Pancreas (tissue), 10 donors: Measurements from ENCODE around the gene KRT13. TPM values are rescaled to one million over a fixed set of nuclear protein-coding genes. Genes with fewer than 3 reads are reported as not detected.

Experiments
- ATAC-seq, 4 donors: fragments of 200-7000 bp; cut with Tn5 transposase; one replicate each; pipeline versions ENCODE4 v1.8.0 to v1.9.1; 2020; ENCODE audit warnings: mild to moderate bottlenecking in 4 of 4, moderate library complexity in 4 of 4
- DNase-seq, 6 donors: peaks; one replicate each; pipeline ENCODE4 v3.0.0-alpha.2; 2020
- FAIRE-seq: peaks from 2 replicates; lab custom pipeline; 2012; peaks lifted over from hg19 to GRCh38; lab: Jason Lieb, UNC
- H3K27ac ChIP-seq, 4 donors: fragments of 200-600 bp; sonication (generic); 1 replicate in 3 of 4; 2 replicates in 1 of 4; pipeline versions ENCODE4 v1.5.0 to v1.8.0; 2020
- H3K27me3 ChIP-seq, 4 donors: fragments of 200-600 bp; one replicate each; pipeline ENCODE4 v1.8.0; 2021
- H3K36me3 ChIP-seq, 3 donors: fragments of 200-600 bp; sonication (generic) in 1 of 3; one replicate each; pipeline versions ENCODE4 v1.5.0 to v1.8.0; 2020 to 2021
- H3K4me1 ChIP-seq, 3 donors: fragments of 200-600 bp; one replicate each; pipeline ENCODE4 v1.8.0; 2021
- H3K4me3 ChIP-seq, 4 donors: fragments of 200-600 bp; sonication (generic) in 2 of 4; one replicate each; pipeline versions ENCODE4 v1.5.0 to v1.8.0; 2020 to 2021
- H3K9me3 ChIP-seq, 4 donors: fragments of 200-600 bp; one replicate each; pipeline ENCODE4 v1.8.0; 2021
- WGBS, 2 donors: extraction: QIAGEN DNeasy Blood & Tissue Kit; methylation state at CpG; one replicate each; pipeline ENCODE4 v1.1.7; 2013; 5-methylcytosine and 5-hydroxymethylcytosine counted together
- intact Hi-C, 3 donors: fragments of 100-400 bp; cut with DNase I; formaldehyde crosslinking; loops; one replicate each; pipeline versions ENCODE4 v1.11.1 to v1.14.2; 2022
- polyA plus RNA-seq, 2 donors: library from polyadenylated mRNA; stranded (reverse); fragments of 200-250 nt; gene quantifications; one replicate each; pipeline ENCODE4 v1.2.3, GENCODE V29; 2013
- total RNA-seq, 6 donors: library from RNA; stranded (reverse); fragmentation: NEBNext Ultra II Directional in 4 of 6; extraction: Animal tissue kit (Norgen Biotek cat#: 25700) in 4 of 6; gene quantifications; one replicate each; pipeline versions ENCODE4 v1.2.1 to v1.2.4, GENCODE V29; 2021 to 2023
- TF ChIP-seq, protein P1 (sequence below), 4 donors: fragments of 200-600 bp; sonication (generic) in 3 of 4; IDR thresholded peaks; one replicate each; pipeline versions ENCODE4 v1.5.0 to v1.8.0; 2021; ENCODE audit warnings: antibody characterized with exemption in 4 of 4
- donor health status: healthy with polysubstance abuse.
- donor health status: DM: no; HTN: no; CAD: no; lungs with moderate emphysema.
- donor health status: DM: no; HTN: no; CAD: no.
- donor health status: control.
- donor health status: control.
- donor health status: Bipolar disorder and iron deficiency.
- donor health status: DM: yes; HTN: yes; CAD: no.
- donor health status: DM: no; HTN: no; CAD: no.
- donor health status: DM: no; HTN: no; CAD: no.
- donor health status: DM: yes; HTN: yes; CAD: no.

The KRT13 gene
- total RNA-seq, result under 1 TPM in 1 of 6 donors, not detected in 5; 0.39 TPM
- 10 to 100 TPM in 1 of 2 donors, 1 to 10 TPM in 1; 5.3 to 11.9 TPM for polyA plus RNA-seq

DNA sequence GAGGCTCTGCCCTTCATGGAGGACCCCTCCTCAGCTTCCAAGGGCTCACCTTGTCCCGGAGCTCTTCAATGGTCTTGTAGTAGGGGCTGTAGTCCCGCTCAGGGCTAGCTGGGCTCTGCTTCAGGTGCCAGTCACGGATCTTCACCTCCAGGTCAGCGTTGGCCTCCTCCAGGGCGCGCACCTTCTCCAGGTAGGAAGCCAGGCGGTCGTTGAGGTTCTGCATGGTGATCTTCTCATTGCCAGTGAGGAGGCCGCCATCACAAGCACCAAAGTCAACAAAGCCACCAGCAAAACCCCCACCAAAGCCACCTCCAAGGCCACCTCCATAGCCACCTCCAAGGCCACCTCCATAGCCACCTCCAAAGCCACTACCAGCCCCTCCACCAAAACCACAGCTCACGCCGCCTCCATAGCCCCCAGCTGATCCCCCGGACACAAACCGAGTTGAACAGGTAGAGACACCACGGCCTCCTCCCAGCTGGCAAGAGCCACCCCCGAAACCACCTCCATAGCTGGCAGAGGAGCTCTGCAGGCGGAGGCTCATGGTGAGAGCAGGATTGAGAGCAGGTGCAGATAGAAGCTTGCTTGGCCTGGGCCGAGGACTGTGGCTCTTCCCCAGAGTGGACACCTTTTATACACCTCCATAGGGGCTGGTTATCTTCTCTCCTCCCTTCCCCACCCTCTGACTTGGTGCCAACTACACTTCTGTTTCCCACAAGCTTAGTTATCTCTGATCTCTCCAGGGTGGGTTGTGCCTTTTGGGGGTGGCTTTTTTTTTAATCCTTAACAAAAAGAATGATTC is at the start of gene KRT13:
TSS of gene KRT13 (minus strand) at position 606 of the 802 bp plus-strand sequence. CDS start at position 544, 62 bp downstream.
- intact Hi-C loops, result no loop called here
- H3K4me1 ChIP-seq, result no peaks in the 10 kb centered on the region
- TF ChIP-seq, protein P1, sequence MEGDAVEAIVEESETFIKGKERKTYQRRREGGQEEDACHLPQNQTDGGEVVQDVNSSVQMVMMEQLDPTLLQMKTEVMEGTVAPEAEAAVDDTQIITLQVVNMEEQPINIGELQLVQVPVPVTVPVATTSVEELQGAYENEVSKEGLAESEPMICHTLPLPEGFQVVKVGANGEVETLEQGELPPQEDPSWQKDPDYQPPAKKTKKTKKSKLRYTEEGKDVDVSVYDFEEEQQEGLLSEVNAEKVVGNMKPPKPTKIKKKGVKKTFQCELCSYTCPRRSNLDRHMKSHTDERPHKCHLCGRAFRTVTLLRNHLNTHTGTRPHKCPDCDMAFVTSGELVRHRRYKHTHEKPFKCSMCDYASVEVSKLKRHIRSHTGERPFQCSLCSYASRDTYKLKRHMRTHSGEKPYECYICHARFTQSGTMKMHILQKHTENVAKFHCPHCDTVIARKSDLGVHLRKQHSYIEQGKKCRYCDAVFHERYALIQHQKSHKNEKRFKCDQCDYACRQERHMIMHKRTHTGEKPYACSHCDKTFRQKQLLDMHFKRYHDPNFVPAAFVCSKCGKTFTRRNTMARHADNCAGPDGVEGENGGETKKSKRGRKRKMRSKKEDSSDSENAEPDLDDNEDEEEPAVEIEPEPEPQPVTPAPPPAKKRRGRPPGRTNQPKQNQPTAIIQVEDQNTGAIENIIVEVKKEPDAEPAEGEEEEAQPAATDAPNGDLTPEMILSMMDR (IDR thresholded peaks at IDR 0.05), result no peak
- 77 to 87% methylated on average over 17 of the region's 17 CpGs for WGBS, 2 donors
- no peaks in the 10 kb centered on the region for H3K27me3 ChIP-seq
- ATAC-seq (no peak), FAIRE-seq (no peak), DNase-seq (peak in 1 of 6 donors; percentile 8)
- no peaks in the 10 kb centered on the region for H3K9me3 ChIP-seq
- no peak within 1 kb of the TSS for H3K27ac ChIP-seq
- no peaks in the 10 kb centered on the region for H3K36me3 ChIP-seq
- H3K4me3 ChIP-seq, result no peak within 1 kb of the TSS

DNA sequence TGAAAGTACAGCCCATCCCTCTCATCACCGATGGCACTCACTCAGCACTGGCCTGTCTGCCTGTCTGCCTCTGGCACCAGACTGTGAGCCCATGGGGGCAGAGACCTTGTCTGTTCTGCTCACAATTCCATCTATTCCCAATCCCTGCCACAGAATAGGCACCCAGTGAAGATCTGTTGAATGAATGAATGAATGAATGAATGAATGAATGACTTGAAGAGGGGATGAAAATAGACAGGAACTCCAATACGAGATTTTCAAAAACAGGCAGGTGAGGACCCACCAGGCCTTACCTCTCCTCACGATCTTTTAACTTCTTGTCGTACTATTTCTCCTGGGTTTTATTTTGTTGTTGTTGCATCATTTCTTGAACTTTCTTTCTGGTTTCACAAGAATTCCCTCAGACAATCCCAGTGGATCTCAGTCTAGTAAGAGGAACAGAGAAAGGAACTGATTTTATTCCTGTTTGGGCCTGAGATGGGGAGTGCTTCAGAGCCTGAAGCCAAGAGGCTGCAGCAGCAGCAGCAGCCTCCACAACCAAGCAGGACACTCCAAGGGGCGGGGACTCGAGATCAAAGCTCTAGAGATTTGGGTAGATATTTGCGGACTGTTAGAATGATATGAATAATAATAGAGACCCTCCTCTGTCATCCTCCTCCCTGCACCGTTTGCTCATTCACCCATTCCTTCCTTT is 48.7 kb upstream of the KRT13 start:
- WGBS, 2 donors, result 69 to 84% methylated on average over 8 of the region's 8 CpGs
- no peak for DNase-seq
- intact Hi-C loops, result no loop called here
- Histone ChIP-seq H3K9me3 (no peaks in the 10 kb centered on the region), H3K36me3 (no peaks in the 10 kb centered on the region), H3K27ac (no peak overlapping the region), H3K4me1 (peaks cover 0 to 4% (median 0%) of the 10 kb centered on the region in 3 donors), H3K27me3 (no peaks in the 10 kb centered on the region), H3K4me3 (no peak overlapping the region)
- no peak for FAIRE-seq
- TF ChIP-seq, protein P1 (IDR thresholded peaks at IDR 0.05), result no peak
- peak in 1 of 4 donors; percentile 53 for ATAC-seq

DNA sequence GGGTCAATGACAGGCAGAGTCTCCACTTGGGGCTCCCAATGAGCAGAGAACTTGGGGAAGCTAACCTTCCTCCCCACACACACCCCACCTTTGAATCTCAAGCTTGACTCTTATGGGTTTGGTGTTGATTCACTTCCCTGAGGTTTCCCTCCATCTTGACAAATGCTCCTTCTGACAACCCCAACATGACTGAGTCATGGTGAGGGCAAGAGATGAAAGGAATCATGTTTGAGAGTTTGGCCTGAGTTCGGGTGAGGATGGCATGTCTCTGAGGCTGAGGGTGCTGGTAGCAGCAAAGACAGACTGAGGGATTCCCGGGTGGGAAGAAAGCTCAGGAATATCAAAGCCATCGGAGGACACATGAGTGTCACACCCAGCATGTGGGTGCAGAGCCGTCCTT is 47.8 kb upstream of the KRT13 start:
- TF ChIP-seq, protein P1 (IDR thresholded peaks at IDR 0.05), result no peak
- WGBS, 2 donors, result 64 to 81% methylated on average over 4 of the region's 4 CpGs
- intact Hi-C loops, result no loop called here
- ATAC-seq (no peak), FAIRE-seq (no peak), DNase-seq (no peak)
- Histone ChIP-seq H3K4me3 (no peak overlapping the region), H3K27me3 (no peaks in the 10 kb centered on the region), H3K27ac (no peak overlapping the region), H3K4me1 (peaks cover 0 to 14% (median 7%) of the 10 kb centered on the region in 3 donors), H3K36me3 (no peaks in the 10 kb centered on the region), H3K9me3 (no peaks in the 10 kb centered on the region)

DNA sequence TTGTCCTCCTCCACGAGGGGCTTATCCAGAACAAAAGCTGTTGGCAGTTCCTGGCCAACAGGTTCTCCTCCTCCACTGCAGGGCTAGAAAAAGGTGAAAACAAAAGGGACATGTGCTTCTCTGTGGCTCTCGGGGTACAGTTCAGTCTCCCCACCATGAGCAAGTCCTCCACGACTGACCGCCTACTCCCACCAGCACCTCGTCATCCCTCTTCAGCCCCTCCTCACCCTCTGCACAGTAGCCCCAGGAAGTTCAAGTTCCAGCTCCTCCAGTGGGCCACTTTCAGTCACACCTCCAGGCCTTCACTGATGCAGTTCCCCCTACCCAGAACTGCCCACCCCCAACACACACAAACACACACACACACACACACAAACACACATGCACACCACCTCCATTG is 47.0 kb upstream of the KRT13 start:
- no peaks in the 10 kb centered on the region for H3K27me3 ChIP-seq
- peaks cover 0 to 14% (median 7%) of the 10 kb centered on the region in 3 donors for H3K4me1 ChIP-seq
- FAIRE-seq, result no peak
- DNase-seq, result no peak
- 67 to 84% methylated on average over 5 of the region's 5 CpGs for WGBS, 2 donors
- no peaks in the 10 kb centered on the region for H3K9me3 ChIP-seq
- ATAC-seq, result no peak
- H3K36me3 ChIP-seq, result no peaks in the 10 kb centered on the region
- TF ChIP-seq, protein P1 (IDR thresholded peaks at IDR 0.05), result no peak
- intact Hi-C loops, result no loop called here
- H3K4me3 ChIP-seq, result no peak overlapping the region
- H3K27ac ChIP-seq, result no peak overlapping the region
